Fibroblast of skin of right quadriceps (primary cell): ENCODE measurements around the gene CDKN1A.

Experiments used
- DNase-seq: peaks from one replicate; pipeline ENCODE4 v3.0.0-alpha.2; 2013

The CDKN1A gene

DNA sequence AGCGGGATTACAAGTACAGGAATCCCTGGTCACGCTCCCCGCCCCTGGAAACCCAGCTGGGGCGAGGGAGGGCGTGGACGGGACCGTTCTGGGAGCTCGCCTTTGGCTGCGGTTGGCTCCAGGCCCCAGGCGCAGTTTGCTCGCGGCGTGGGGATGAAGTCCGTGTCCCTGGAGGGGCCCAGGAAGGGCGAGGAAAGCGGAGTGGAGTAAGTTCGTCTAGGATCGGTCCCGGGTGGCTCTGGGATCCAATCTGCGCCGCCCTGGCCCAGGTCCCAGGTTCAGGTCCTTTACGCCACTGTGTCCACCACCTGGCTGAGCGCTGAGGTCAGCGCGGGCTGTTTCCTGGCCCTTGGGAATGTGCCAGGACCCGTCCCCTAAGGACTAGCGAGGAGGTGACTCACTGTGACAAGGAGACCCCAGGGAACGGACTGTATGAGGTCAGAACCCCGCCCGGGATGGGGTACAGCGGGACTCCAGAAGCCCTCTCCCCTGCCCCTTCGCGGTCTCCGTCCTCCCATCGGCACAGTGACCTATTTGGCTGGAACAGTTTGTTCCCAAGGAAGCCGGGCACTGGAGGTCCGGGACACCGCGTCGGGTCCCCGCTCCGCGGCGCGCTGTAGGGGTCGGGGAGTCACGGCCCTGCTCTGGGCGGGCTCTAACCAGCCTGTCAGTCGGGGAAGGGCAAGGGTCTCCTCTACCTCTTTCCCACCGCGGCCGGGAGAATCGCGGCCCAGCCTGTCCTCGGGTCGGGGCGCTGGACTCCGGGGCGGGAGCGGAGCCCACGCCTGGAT is 724 bp downstream of the CDKN1A start:
- peak; percentile 43 for DNase-seq

DNA sequence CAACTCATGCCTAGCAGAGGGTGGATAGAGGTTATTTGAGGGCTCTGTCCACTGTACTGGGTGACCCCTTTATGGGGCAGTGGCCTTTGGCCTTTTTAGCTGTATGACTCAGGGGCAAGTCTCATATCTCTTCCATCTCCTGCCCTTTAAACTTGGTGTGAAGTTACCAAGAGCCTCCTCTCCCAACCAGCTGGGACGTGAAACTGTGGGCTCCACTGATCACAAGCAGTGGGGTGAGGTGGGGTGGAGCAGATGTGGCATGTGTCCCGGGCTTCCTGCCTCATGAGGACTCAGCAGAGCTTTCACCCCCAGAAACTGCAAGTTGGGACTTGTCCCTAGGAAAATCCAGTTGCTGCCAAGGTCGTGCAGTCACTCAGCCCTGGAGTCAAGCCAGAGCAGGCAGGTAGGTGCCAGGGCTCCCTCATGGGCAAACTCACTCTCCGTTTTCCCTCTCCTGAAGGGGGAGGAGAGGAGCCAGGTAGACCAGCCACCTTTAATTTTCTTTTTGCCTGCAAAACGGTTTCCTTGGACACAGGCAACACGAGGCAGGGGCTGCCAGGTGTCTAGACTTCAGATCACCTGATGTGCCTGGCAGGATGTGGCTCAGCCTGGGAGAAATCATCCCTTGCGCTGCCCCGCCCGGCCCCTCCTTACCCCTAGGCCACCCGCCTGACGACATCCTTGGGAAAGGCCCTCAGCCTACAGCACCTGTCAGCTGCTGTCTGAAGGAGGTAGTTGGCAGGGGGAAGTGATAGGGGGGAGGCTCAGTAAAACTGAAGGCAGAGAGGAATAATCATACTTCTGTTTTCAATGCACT is 4.0 kb downstream of the CDKN1A start:
- DNase-seq, result no peak

DNA sequence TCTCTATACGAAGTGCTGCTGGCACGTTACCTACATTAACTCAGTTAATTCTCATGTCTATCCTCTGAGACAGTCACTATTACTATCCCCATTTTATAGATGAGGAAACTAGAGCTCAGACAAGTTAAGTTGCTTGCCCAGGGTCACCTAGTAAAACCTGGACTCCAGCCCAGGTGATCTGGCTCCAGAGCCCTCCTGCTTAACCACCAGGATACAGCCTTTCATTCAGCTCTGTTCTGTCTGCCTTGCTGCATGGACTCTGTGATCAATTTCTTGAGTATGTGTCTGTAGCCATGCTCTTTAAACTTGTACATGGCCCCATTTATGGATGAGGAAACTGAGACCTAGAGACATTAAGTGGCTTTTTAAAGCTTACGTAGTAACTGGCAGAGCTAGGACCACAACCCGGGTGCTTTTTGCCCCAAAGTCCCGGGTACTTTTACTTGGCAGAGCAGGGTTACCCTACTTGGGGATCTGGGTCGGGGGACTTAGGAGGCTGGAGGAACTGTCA is 4.7 kb downstream of the CDKN1A start:
- no peak for DNase-seq

DNA sequence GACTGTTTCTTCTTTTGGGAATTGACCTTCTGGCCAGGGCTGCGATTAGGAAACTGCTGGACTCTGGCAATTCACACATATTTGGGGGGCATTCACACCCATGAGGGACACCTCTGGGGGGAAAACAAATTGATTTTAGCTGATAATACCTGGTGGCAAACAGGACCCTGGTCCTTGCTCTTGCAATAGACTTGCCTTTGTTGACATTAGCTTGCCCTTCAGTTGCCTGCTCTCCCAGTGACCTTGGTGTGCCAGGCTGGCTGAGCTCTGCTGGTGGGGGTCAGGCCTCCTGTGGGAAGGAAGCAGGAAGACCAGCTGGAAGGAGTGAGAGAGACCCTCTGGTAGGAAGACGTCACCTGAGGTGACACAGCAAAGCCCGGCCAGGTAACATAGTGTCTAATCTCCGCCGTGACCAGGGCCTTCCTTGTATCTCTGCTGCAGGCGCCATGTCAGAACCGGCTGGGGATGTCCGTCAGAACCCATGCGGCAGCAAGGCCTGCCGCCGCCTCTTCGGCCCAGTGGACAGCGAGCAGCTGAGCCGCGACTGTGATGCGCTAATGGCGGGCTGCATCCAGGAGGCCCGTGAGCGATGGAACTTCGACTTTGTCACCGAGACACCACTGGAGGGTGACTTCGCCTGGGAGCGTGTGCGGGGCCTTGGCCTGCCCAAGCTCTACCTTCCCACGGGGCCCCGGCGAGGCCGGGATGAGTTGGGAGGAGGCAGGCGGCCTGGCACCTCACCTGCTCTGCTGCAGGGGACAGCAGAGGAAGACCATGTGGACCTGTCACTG is 5.3 kb downstream of the CDKN1A start:
- DNase-seq, result no peak

DNA sequence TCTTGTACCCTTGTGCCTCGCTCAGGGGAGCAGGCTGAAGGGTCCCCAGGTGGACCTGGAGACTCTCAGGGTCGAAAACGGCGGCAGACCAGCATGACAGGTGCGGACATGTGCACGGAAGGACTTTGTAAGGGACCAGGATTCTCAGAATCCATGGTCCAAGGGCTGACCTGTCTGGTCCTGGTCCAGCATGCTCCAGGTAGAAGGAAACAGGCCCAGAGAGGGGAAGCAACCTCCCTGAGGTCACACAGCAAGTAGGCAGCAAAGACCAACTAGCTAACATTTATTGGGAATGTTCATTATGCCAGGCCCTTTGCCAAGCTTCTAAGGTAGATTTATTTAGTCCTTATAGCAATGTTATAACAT is 5.9 kb downstream of the CDKN1A start:
- no peak for DNase-seq

DNA sequence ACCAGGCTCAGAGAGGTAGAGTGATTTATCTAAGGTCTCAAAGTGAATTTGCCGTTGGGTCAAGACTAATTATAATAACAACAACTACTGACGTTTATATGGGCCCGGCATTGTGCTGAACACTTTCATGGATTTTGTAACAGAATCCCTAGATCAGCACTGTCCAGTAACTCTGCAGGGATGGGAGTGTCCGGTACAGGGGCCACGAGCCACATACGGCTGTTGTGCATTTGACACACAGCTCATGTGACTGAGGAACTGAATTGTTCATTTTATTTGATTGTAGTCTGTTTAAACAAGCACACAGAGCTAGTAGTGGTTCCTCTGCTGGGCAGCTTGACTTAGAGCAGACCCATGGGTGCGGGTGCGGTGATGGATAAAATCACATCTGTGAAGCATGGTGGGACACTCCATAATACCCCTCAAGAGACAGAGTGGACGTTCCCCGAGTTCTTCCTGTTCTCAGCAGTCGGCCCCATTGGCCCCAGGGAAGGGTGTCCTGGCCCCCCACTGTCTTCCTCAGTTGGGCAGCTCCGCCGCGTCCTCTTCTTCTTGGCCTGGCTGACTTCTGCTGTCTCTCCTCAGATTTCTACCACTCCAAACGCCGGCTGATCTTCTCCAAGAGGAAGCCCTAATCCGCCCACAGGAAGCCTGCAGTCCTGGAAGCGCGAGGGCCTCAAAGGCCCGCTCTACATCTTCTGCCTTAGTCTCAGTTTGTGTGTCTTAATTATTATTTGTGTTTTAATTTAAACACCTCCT is 6.8 kb downstream of the CDKN1A start:
- DNase-seq, result no peak

DNA sequence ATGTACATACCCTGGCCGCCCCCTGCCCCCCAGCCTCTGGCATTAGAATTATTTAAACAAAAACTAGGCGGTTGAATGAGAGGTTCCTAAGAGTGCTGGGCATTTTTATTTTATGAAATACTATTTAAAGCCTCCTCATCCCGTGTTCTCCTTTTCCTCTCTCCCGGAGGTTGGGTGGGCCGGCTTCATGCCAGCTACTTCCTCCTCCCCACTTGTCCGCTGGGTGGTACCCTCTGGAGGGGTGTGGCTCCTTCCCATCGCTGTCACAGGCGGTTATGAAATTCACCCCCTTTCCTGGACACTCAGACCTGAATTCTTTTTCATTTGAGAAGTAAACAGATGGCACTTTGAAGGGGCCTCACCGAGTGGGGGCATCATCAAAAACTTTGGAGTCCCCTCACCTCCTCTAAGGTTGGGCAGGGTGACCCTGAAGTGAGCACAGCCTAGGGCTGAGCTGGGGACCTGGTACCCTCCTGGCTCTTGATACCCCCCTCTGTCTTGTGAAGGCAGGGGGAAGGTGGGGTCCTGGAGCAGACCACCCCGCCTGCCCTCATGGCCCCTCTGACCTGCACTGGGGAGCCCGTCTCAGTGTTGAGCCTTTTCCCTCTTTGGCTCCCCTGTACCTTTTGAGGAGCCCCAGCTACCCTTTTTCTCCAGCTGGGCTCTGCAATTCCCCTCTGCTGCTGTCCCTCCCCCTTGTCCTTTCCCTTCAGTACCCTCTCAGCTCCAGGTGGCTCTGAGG is 7.6 kb downstream of the CDKN1A start:
- no peak for DNase-seq

DNA sequence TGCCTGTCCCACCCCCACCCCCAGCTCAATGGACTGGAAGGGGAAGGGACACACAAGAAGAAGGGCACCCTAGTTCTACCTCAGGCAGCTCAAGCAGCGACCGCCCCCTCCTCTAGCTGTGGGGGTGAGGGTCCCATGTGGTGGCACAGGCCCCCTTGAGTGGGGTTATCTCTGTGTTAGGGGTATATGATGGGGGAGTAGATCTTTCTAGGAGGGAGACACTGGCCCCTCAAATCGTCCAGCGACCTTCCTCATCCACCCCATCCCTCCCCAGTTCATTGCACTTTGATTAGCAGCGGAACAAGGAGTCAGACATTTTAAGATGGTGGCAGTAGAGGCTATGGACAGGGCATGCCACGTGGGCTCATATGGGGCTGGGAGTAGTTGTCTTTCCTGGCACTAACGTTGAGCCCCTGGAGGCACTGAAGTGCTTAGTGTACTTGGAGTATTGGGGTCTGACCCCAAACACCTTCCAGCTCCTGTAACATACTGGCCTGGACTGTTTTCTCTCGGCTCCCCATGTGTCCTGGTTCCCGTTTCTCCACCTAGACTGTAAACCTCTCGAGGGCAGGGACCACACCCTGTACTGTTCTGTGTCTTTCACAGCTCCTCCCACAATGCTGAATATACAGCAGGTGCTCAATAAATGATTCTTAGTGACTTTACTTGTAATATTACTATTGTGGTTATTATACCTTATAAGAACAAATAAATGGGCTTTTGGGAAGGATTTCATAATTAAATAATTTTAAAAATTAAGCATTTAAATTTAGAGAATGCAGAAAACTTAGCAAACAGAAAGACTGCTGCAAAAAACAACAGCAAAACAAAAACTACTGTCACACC is 8.4 kb downstream of the CDKN1A start:
- no peak for DNase-seq

DNA sequence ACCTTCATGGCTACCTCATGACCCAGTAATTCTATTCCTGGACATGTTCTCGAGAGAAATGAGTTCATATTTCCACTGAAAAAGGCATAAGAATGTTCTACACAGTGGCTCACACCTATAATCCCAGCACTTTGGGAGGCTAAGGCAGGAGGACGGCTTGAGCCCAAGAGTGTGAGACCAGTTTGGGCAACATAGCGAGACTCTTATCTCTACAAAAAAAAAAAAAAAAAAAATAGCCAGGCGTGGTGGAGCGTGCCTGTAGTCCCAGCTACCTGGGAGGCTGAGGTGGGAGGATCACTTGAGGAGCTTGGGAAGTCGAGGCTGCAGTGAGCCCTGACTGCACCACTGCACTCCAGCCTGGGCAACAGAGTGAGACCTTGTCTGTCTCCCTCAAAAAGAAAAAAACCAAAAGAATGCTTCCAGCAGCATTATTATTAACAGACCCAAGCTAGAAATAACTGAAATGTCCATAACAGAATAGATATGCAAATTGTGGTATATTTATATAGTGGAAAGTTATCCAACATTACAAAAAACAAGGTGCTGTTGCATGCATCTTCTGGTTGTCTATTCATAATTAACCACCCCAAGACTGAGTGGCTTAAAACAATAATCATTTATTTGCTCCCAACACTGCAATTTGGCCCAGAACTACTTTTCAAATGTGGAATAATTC is 9.7 kb downstream of the CDKN1A start:
- DNase-seq, result no peak

DNA sequence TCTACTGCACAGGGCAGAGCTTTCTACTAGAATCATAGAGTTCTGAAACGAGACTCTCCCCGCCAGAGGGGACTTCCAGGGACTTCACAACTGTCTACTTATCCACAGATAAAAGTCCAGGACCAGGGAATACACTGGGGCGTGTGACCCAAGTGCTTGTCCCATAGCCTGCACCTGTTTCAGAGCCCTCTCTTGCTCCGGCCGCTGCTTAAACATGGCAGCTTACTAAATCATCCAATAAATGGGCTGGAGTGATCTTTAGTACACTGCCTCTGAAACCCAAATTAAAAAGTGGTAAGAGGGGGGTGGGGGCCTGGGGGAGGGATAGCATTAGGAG is 10.2 kb downstream of the CDKN1A start:
- no peak for DNase-seq

DNA sequence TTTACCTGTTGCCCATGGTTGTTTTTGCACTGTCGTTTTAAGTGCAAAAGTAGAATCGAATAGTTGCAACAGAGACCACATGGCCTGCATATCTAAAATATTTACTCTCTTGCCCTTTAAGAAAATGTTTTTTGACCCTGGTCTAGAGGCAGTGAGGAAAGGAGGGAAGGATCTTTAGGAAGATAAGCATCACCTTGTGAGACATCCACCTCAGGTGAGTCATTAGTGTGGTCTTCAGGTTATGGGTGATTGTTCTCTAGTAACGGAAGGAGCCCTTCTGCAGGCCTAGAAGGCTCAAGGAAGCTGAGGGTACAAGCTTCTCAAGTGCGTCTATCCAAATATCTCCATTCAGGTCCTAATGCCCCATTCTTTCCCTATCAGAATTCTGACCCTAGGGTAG is 12.5 kb downstream of the CDKN1A start:
- no peak for DNase-seq

DNA sequence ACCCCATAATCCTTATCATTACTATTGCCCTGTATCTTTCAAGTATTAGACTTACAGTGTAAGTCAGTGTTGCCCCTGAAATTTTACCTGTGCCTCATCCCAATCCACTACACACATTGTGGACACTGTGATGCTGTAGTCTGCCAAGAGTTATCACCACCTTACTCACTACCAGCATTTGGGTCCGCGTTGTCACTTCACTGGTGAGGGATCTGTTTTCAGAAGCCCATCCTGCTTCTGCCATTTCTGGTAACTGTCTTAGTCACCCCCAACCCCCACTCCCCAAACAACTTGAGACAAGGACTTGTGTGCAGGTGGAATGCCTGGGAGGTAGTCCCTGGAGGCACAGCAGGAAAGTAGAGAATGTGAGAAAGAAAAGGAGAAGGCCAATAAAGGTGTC is 13.1 kb downstream of the CDKN1A start:
- no peak for DNase-seq

DNA sequence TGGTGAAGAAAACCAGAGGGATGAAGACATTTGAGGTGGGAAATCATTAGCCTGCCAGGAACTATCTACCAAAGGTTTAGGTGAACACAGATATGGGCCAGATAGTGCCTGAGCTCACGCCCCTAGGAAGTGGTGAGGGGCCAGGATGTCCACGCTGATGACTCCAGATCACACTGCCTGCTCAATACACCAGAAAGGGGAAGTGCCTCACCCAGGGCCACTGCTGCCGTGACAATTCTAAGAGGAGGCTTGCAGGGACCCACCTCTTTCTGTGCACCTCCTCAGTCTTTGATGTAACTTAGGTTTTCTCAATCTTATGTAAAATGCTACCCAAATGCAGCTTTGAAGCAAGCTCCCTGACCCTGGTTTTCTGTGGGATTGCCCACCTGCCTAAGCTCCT is 13.7 kb downstream of the CDKN1A start:
- DNase-seq, result no peak

DNA sequence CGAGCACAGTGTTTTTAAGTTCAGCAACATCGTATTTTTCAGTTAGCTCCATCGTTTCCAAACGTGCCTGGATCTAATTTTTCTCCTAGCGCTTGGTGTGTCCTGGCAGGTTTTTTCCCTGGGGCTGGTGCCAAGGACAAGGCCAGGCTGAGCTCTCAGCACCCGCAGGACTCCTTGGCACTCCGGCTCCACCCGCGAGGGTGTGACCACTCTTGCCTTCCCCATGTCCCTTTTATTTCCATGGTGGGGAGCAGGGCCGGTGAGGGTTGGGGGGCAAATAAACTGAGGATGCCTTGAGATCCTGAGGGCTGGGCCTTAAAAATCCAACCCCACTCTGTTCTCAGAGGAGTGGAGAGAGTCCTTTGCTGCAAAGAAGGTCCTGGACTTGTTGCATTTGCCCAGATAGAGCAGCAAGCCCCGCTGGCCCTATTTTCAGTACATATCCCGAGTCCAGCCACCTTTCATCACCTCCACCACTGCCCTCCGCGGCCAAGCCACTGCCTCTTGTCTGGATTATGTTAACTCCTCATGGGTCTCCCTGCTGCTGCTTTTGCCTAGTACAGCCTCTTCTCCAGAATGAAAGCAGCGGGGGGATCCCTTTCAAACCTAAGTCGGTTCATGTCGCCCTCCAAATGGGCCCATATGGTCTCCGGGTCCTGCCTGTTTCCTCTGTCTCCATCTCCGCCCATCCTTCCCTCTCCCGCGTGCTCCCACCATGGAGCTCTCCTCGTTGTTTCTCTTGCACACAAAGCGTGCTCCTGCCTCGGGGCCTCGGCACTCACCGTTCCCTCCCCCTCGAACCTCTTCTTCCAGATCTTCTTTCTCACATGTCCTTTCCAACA is 14.6 kb downstream of the CDKN1A start:
- DNase-seq, result no peak

DNA sequence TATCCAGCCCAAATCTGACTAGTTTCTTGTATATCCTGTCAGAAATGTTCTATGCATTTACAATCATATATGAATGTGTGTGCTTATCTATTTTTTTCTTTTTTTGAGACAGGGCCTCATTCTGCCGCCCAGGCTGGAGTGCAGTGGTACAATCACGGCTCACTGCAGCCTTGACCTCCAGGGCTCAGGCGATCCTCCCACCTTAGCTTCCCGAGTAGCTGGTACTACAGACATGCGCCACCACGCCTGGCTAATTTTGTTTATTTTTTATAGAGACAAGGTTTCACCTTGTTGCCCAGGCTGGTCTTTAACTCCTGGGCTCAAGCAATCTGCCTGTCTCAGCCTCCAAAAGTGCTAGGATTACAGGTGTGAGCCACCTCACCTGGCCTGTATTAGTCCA is 16.1 kb downstream of the CDKN1A start:
- DNase-seq, result no peak

DNA sequence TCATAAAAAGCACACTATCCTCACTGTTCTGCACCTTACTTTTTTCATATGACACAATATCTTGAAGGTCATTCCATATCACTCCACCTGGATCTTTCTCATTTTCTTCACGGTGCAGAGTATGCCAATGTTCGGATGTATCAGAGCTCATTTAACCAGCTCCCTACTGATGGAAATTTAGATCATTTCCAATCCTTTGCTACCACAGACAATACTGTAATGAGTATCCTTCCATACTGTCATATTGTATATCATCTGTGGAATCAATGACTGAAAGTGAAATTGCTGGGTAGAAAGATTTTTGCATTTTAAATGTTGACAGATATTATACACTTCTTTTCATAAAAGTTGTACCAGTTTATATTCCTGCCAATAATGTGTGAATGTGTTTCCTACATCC is 16.9 kb downstream of the CDKN1A start:
- no peak for DNase-seq

DNA sequence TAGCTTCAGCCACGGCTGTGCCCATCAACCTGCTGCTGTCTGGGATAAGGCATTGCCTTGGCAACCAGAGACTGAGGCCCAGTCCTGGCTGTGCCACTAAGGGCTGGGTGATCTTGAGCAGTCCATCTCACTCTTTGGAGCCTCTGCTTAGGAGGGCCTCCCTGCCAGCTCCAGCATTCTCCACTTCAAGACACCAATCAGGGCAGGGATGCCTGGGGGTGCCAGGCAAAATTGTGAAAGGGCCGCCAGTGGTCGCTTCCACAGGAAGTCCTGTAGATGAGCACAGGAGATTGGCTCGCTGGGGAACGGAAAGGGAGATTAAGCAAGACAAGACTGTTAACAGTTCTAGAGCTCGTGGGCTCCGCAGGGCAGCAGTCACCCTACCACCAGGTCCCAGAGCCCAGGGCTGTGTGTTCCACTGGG is 19.0 kb downstream of the CDKN1A start, which contains the start of gene RAB44:
Gene RAB44, plus strand, starts transcription at position 346 of the 423 bp plus-strand sequence. CDS start 6,410 bp downstream, outside the sequence.
- no peak for DNase-seq

DNA sequence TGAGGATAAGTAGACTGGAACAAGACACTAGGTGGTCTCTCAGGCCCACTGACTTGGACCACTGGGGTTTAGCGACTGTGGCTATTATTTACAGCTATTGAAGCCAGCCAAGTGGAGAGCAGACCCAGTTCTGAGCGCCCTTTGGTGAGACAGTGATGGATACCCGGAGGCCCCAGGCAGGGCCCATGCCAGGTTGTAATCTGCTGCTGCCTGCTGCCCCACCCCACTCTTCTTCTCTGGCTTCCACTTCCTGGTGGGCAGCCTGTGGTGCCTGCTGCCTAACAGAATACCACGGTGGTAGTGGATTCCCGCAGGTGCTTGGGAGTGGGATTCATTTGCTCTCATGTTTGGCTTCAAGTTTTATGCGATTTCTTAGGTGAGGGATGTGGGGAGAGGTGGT is 19.7 kb downstream of the CDKN1A start:
- DNase-seq, result no peak

DNA sequence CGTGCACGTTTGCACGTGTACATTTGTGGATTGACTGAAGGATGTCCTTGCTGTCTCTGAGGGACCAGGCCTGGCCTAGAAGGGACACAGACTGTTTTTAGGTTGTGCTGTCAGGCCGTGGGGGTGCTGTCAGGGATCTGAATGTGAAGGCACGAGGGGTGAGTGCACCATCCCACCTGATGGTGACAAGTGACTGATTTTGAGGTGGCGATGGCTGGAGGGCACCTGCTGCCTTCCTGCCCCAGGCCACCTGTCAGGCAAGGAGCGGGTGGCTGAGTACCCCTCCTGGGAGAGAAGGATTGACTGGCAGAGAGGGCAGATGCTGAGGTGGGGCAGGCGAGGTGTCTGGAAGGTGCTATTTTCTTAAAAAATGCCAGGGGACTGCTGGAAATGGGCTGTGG is 20.4 kb downstream of the CDKN1A start:
- DNase-seq, result no peak
